ENCODE data around the gene RENBP.

DNA sequence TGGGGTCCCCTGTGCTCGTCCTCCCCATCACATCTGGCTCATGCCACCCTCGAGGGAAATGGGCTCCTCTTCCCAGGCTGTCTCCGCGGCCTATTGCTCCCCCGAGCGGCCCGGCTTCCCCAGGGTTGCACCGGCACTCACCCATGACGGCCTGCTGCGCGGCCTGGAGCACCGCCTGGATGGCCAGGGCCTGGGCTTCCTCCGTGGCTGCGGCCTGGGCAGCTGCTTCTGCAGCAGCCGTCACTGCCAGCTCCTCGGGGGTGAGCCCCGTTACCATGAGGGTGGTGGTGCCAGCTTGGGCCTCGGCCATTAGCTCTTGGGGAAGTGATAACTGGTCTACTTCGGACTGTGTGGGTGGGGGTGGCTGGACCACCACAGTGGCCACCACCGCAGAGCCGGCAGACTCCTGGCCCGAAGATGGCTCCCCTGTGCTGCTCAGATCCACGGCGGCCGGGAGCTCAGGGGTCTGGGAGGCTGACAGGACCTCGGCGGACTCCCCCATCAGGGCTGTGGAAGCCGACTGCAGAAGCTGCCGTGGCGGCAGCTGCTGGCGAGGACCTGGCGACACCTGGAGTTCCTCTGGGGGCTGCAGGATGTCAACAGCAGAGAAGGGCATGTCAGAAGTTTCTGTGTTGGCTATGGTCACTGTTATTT lies 8.1 kb upstream of the RENBP start:
- TF ChIP-seq ZFX (IDR thresholded peaks at IDR 0.05): no peak
- TF ChIP-seq, protein P1, sequence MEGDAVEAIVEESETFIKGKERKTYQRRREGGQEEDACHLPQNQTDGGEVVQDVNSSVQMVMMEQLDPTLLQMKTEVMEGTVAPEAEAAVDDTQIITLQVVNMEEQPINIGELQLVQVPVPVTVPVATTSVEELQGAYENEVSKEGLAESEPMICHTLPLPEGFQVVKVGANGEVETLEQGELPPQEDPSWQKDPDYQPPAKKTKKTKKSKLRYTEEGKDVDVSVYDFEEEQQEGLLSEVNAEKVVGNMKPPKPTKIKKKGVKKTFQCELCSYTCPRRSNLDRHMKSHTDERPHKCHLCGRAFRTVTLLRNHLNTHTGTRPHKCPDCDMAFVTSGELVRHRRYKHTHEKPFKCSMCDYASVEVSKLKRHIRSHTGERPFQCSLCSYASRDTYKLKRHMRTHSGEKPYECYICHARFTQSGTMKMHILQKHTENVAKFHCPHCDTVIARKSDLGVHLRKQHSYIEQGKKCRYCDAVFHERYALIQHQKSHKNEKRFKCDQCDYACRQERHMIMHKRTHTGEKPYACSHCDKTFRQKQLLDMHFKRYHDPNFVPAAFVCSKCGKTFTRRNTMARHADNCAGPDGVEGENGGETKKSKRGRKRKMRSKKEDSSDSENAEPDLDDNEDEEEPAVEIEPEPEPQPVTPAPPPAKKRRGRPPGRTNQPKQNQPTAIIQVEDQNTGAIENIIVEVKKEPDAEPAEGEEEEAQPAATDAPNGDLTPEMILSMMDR (conservative IDR thresholded peaks at IDR 0.05): no peak
